Stromal cell of bone marrow (primary cell): Measurements from ENCODE around the gene SLC34A1.
A peak's percentile ranks its signal among the peaks of the same experiment; 100 is the strongest.

Source experiments
- DNase-seq: peaks from one replicate; pipeline ENCODE4 v3.0.0-alpha.2; 2012; ENCODE audit warnings: low read depth

SLC34A1 gene

GRCh38 chr5:177388521-177389052, 4.4 kb downstream of the SLC34A1 start:
- no peak for DNase-seq

- DNase-seq = peak; percentile 90
These were observed 5.3 kb downstream of the SLC34A1 start for GRCh38 chr5:177389241-177390169.

- no peak for DNase-seq
These were observed 6.4 kb downstream of the SLC34A1 start for GRCh38 chr5:177390363-177391300.

- DNase-seq = no peak
These were observed 8.5 kb downstream of the SLC34A1 start for GRCh38 chr5:177392765-177393164.

DNA sequence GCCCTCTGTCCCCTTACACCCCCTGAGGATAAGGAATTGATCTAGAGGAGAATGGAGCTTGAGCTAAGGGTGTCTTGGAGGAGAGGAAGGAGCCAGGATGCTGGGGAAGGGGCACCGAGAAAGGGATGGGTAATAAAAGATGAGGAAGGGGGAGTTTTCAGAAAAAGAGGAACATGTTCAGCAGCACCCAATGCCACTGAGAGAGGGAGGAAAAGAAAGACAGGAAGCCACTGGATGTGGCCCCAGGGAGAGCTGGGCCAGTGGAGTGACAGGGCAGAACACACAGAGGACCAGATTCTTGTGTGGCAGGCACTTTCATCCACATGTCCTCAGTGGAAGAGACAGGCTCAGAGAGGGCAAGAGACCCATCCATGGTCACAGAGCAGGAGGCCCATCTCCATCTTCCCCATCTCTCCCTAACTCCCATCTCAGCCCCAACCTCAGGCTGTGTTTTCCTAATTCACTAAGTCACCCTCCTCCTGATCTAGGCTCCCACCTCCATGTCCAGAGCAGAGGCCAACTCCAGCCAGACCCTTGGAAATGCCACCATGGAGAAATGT, 9.1 kb downstream of the SLC34A1 start:
- DNase-seq = no peak

- no peak for DNase-seq
These were observed 9.8 kb downstream of the SLC34A1 start for GRCh38 chr5:177393990-177394389.

GRCh38 chr5:177396078-177396477, 11.8 kb downstream of the SLC34A1 start:
- no peak for DNase-seq

DNA sequence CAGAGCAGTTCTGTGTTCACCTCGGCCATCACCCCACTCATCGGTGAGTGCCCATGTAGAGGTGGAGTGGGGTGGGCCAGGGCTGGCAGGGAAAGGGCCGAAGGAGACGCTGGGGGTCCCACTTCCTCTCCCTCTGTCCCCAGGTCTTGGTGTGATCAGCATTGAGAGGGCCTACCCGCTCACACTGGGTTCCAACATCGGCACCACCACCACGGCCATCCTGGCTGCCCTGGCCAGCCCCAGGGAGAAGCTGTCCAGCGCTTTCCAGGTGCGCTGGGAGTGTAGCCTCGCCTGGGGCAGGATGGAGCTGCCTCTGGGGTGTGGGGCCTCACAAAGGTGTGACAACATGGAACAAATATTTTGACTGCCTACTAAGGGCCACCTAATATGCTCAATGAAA, 12.6 kb downstream of the SLC34A1 start:
- no peak for DNase-seq

DNA sequence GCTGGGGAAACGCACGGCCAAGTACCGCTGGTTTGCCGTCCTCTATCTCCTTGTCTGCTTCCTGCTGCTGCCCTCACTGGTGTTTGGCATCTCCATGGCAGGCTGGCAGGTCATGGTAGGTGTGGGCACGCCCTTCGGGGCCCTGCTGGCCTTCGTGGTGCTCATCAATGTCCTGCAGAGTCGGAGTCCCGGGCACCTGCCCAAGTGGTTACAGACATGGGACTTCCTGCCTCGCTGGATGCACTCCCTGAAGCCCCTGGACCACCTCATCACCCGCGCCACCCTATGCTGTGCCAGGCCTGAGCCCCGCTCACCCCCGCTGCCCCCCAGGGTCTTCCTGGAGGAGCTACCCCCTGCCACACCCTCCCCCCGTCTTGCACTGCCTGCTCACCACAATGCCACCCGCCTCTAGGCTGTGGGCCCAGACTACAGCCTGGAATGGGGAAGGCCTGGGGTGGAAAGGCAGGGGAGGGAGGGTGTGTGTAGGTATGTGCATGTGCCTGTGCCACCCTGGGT, 13.7 kb downstream of the SLC34A1 start:
- DNase-seq = no peak

- DNase-seq = no peak
These were observed 16.0 kb downstream of the SLC34A1 start, which contains the start of gene PFN3 for GRCh38 chr5:177399997-177400868. Gene PFN3, minus strand, starts transcription at chr5:177400661. Its CDS starts 85 bp downstream, at chr5:177400576.

- no peak for DNase-seq
These were observed 18.2 kb downstream of the SLC34A1 start for GRCh38 chr5:177402271-177403043.

DNA sequence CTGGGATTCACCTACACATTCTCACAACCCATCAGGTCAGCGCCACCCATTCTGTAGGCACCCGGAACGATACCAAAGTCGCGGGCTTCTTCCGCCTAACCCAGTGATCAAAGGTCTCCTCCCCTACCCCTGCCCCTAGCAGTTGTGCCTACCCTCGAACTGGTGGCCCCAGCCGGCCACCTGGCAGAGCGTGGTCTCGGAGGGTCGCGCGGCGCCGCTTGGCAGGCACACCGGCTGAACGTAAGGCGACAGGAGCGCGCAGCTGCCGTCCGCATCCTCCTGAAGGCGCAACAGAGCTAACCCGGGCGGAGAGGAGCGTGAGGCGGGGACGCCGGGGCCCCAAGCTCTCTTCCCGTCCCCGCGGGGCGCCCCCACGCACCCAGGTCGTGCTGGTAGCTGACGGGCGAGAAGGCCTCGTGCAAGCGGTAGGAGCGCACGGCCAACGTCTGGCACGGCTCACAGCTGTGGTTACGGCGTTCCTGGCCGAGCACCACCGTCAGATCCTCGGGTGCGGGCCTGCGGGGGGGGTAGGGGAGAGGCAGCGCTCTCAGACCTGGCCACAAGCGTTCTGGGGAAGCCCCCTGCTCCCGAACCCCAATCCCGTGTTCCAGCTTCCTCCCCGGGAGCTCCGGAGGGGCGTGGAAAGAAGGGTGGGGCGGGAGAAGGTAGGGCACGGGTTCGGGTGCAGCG, 19.0 kb downstream of the SLC34A1 start:
- no peak for DNase-seq

DNA sequence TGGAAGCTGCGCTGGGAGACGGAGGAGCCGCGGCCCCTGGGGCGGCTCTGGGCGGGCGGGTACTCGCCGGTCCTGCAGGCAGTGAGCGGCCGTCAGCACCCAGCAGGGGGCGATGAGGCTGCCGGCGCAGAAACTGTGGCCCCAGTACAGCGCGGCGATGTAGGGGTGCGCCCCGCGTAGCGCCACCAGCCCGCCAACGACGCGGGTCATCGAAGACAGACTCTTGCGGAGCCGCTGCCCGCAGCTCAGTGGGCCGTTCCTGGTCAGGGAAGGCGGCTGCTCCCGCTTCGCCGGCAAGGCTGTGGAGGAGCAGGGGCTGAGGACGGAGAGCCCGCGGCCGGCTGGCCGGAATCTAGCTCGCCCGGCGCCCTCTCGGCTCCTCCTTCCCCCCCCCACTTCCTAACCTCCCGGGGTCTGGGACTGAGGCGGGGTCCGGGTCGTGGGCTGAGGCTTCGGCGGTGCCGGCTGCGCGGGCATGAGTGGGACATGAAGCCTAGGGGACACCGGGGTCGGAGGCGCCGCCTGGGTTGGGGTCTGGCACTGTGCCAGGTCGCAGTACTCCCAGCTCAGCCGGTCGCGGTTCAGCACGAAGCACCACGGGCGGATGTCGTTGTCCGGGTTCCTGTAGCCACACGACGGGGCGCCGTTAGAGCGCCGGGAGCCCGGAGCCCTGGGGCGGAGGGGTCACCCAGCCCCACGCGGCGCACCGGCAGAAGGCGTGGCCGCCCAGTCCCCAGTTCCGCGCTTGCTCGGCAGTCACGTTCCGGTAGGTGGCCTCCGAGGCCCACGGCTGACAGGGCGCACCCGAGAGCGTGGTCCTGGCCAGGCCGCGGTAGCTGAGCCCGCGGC, 19.8 kb downstream of the SLC34A1 start:
- no peak for DNase-seq

DNA sequence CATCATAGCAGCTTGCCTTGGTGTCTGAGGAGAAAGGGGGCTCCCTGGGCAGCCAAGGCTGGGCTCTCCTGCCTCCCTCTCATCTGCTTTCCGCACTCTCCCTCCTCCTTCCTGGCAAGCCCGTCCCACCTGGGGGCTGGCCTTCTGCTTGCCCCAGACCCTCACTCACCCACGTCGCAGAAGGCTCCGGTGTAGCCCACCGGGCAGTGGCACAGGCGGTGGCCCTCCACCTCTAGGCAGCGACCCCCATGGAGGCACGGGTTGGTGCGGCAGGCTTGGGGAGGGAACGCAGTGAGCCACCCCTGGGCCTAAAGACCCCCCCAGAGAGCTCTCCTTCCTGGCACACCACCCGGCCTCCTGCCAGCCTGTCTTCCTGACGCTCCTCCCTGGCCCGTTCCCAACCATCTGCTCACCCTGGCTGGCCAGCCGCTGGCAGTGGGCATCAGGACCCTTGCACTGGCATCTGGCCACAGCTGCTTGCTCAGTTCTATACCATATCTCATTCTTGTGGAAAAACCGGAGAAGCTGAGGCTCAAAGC, 20.5 kb downstream of the SLC34A1 start:
- no peak for DNase-seq

DNA sequence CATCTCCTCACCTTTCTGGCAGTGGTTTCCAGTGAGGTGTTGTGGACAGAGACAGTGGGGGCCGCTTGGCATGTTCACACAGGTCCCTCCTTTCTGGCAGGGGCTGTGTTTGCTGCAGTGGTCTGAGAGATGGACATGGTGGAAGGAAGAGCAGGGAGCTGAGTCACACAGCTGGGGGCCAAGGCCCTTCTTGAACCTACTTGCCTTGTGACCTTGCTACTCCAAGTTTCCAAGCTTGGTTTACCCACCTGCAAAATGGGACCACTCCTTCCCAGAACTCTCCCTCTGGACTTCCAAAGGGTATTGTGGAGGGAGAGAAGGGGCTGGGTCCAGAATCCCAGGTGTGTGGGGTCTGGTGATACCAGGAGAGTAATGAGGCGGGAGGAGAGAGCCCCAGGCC, 21.1 kb downstream of the SLC34A1 start:
- no peak for DNase-seq

GRCh38 chr5:177405805-177406204, 21.6 kb downstream of the SLC34A1 start:
- no peak for DNase-seq

DNA sequence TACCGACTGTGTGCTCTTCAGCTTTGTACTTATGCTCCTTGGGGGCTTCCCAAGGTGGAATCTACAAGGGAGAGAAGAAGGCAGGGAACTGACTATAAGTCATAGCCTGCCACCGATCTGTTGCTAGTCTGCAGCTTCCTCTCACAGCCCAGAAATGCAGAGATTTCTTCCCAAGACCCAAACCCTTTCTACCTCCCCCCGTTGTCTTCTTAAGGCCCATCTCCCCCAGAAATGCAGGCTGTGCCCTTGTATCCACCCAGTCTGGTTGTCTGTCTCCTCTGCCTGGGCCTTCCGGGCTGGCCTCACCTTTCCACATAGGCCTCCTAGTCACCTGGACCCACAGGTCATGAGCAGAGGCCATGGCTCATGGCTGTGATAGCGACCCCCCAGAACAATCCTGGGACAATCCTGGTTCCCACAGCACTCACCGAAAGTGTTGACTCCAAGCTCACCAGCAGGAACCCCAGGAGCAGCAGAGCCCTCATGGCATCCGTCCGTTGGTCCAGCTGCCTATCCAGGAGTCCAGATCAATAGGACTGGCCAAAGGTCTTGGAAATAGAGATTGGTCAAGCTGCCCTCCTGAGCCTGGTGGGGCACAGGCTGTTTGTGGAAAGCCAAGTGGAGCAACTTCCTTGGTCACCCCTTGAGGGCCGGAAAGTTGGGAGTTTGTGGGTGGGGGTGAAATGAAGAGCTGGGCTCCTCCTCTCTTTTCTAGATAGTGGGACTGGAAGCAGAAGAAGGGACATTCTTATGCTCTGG, 25.0 kb downstream of the SLC34A1 start, which contains the start of gene F12:
F12 (minus strand) TSS at position 522 of the 759 bp plus-strand sequence; CDS start at position 485, 37 bp downstream.
- no peak for DNase-seq
